Liver (tissue), 9 donors: ENCODE data around the gene IYD. TPM values are rescaled to one million over a fixed set of nuclear protein-coding genes. Genes with fewer than 3 reads are reported as not detected.

Experiments
- DNase-seq: peaks from one replicate; pipeline ENCODE4 v3.0.0-alpha.2; 2017; ENCODE audit warnings: low spot score
- H3K27ac ChIP-seq, 2 donors: one replicate each; pipeline ENCODE4 v1.7.0; 2013; ENCODE audit warnings: inconsistent platforms in 2 of 2, low read length in 2 of 2, control low read depth in 1 of 2, low read depth in 1 of 2, mild to moderate bottlenecking in 1 of 2
- H3K27me3 ChIP-seq, 4 donors: one replicate each; pipeline versions ENCODE4 v1.6.1 to v1.7.0; 2013; ENCODE audit warnings: low read length in 3 of 4, inconsistent platforms in 1 of 4, mild to moderate bottlenecking in 1 of 4, moderate library complexity in 1 of 4; ENCODE audit not compliant: control insufficient read depth in 4 of 4, insufficient read depth in 4 of 4
- H3K36me3 ChIP-seq, 4 donors: one replicate each; pipeline versions ENCODE4 v1.6.1 to v1.7.0; 2013; ENCODE audit warnings: low read length in 3 of 4, mild to moderate bottlenecking in 3 of 4, low read depth in 1 of 4, moderate library complexity in 1 of 4; ENCODE audit not compliant: control insufficient read depth in 4 of 4, insufficient read depth in 3 of 4
- H3K4me1 ChIP-seq, 4 donors: one replicate each; pipeline versions ENCODE4 v1.6.1 to v1.7.0; 2013; ENCODE audit warnings: low read length in 3 of 4, mild to moderate bottlenecking in 3 of 4, moderate library complexity in 1 of 4; ENCODE audit not compliant: control insufficient read depth in 4 of 4, insufficient read depth in 4 of 4
- H3K4me3 ChIP-seq, 3 donors: one replicate each; pipeline versions ENCODE4 v1.6.1 to v1.7.0; 2013; ENCODE audit warnings: low read length in 3 of 3, control low read depth in 1 of 3, low read depth in 1 of 3, mild to moderate bottlenecking in 1 of 3
- H3K9ac ChIP-seq, 2 donors: one replicate each; pipeline ENCODE4 v1.7.0; 2013; ENCODE audit warnings: low read length in 2 of 2, mild to moderate bottlenecking in 2 of 2, moderate library complexity in 2 of 2, control low read depth in 1 of 2, low read depth in 1 of 2
- H3K9me3 ChIP-seq, 4 donors: one replicate each; pipeline versions ENCODE4 v1.6.1 to v1.7.0; 2013; ENCODE audit warnings: low read length in 3 of 4; ENCODE audit not compliant: control insufficient read depth in 4 of 4
- CTCF ChIP-seq: fragments of 150-350 bp; IDR thresholded peaks from 2 replicates; pipeline ENCODE4 v1.5.1; 2017; ENCODE audit warnings: improper control_type of control experiment, low read depth, low read length; ENCODE audit not compliant: missing input control
- EGR1 ChIP-seq, 2 donors: IDR thresholded peaks; 2 replicates each; pipeline ENCODE4 v1.6.1; 2016 to 2018; ENCODE audit warnings: antibody characterized with exemption in 2 of 2, low read depth in 2 of 2
- FOXA2 ChIP-seq: IDR thresholded peaks from 2 replicates; pipeline ENCODE4 v1.6.1; 2016; ENCODE audit warnings: antibody characterized with exemption
- GABPA ChIP-seq, 2 donors: IDR thresholded peaks in 1 of 2; conservative IDR thresholded peaks in 1 of 2; 2 replicates each; pipeline ENCODE4 v1.6.1; 2016; ENCODE audit warnings: antibody characterized with exemption in 2 of 2, mild to moderate bottlenecking in 1 of 2, moderate library complexity in 1 of 2
- HNF4A ChIP-seq, 2 donors: conservative IDR thresholded peaks; 2 replicates each; pipeline ENCODE4 v1.6.1; 2016; ENCODE audit warnings: antibody characterized with exemption in 2 of 2, mild to moderate bottlenecking in 2 of 2
- HNF4G ChIP-seq: IDR thresholded peaks from 2 replicates; pipeline ENCODE4 v1.6.1; 2016; ENCODE audit warnings: antibody characterized with exemption
- JUND ChIP-seq, 2 donors: IDR thresholded peaks; 2 replicates each; pipeline ENCODE4 v1.6.1; 2016; ENCODE audit warnings: antibody characterized with exemption in 2 of 2
- NR2F2 ChIP-seq: IDR thresholded peaks from 2 replicates; pipeline ENCODE4 v1.6.1; 2016; ENCODE audit warnings: antibody characterized with exemption
- RAD21 ChIP-seq, 2 donors: IDR thresholded peaks; 2 replicates each; pipeline ENCODE4 v1.6.1; 2016; ENCODE audit warnings: antibody characterized with exemption in 2 of 2, mild to moderate bottlenecking in 2 of 2
- RXRA ChIP-seq, 2 donors: IDR thresholded peaks; 2 replicates each; pipeline ENCODE4 v1.6.1; 2017 to 2018; ENCODE audit warnings: antibody characterized with exemption in 2 of 2, mild to moderate bottlenecking in 1 of 2
- SP1 ChIP-seq: IDR thresholded peaks from 2 replicates; pipeline ENCODE4 v1.6.1; 2018; ENCODE audit warnings: antibody characterized with exemption, mild to moderate bottlenecking
- TAF1 ChIP-seq: conservative IDR thresholded peaks from 2 replicates; pipeline ENCODE4 v1.6.1; 2016; ENCODE audit warnings: antibody characterized with exemption, mild to moderate bottlenecking
- YY1 ChIP-seq: IDR thresholded peaks from 2 replicates; pipeline ENCODE4 v1.6.1; 2016; ENCODE audit warnings: antibody characterized with exemption, mild to moderate bottlenecking
- ZBTB33 ChIP-seq: IDR thresholded peaks from 2 replicates; pipeline ENCODE4 v1.6.1; 2016; ENCODE audit warnings: antibody characterized with exemption
- WGBS: extraction: QIAGEN DNeasy Blood & Tissue Kit; methylation state at CpG from one replicate; pipeline ENCODE4 v1.1.7; 2013; 5-methylcytosine and 5-hydroxymethylcytosine counted together
- polyA plus RNA-seq, 2 donors: library from polyadenylated mRNA; stranded (reverse) in 1 of 2; unstranded in 1 of 2; fragments of 200-250 nt in 1 of 2; fragments of >200 nt in 1 of 2; fragmentation: Nextera tagmentation in 1 of 2; extraction: Ambion mirVana in 1 of 2; gene quantifications; one replicate each; pipeline versions ENCODE4 v1.2.1 to v1.2.3, GENCODE V29; 2013 to 2015
- total RNA-seq, 2 donors: library from RNA; depleted of rRNA; stranded (reverse); fragments of >200 nt; gene quantifications; one replicate each; pipeline ENCODE4 v1.2.3, GENCODE V29; 2014
- TF ChIP-seq, protein P1 (sequence below): IDR thresholded peaks from 2 replicates; pipeline ENCODE4 v1.6.1; 2016; ENCODE audit warnings: antibody characterized with exemption, mild to moderate bottlenecking
- TF ChIP-seq, protein P2 (sequence below): IDR thresholded peaks from 2 replicates; pipeline ENCODE4 v1.6.1; 2016; ENCODE audit warnings: antibody characterized with exemption
- donor health status: healthy.
- donor health status: healthy.
- donor health status: healthy.
- donor health status: healthy.
- donor health status: healthy.

The IYD gene
- total and polyA plus RNA-seq, 4 donors: 1.6 to 6.2 (median 2.6) TPM

- TF ChIP-seq, protein P1, sequence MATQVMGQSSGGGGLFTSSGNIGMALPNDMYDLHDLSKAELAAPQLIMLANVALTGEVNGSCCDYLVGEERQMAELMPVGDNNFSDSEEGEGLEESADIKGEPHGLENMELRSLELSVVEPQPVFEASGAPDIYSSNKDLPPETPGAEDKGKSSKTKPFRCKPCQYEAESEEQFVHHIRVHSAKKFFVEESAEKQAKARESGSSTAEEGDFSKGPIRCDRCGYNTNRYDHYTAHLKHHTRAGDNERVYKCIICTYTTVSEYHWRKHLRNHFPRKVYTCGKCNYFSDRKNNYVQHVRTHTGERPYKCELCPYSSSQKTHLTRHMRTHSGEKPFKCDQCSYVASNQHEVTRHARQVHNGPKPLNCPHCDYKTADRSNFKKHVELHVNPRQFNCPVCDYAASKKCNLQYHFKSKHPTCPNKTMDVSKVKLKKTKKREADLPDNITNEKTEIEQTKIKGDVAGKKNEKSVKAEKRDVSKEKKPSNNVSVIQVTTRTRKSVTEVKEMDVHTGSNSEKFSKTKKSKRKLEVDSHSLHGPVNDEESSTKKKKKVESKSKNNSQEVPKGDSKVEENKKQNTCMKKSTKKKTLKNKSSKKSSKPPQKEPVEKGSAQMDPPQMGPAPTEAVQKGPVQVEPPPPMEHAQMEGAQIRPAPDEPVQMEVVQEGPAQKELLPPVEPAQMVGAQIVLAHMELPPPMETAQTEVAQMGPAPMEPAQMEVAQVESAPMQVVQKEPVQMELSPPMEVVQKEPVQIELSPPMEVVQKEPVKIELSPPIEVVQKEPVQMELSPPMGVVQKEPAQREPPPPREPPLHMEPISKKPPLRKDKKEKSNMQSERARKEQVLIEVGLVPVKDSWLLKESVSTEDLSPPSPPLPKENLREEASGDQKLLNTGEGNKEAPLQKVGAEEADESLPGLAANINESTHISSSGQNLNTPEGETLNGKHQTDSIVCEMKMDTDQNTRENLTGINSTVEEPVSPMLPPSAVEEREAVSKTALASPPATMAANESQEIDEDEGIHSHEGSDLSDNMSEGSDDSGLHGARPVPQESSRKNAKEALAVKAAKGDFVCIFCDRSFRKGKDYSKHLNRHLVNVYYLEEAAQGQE: no peak
- TF ChIP-seq SP1: no peak
- TF ChIP-seq HNF4A (conservative IDR thresholded peaks at IDR 0.05): no peak
- TF ChIP-seq CTCF: no peak
- no peak for TF ChIP-seq JUND (IDR thresholded peaks at IDR 0.05)
- no peak for TF ChIP-seq GABPA (IDR thresholded peaks at IDR 0.05 in 1 of 2, conservative IDR thresholded peaks at IDR 0.05 in 1 of 2)
- TF ChIP-seq TAF1: no peak
- TF ChIP-seq NR2F2: no peak
- TF ChIP-seq EGR1 (IDR thresholded peaks at IDR 0.05; ENCODE audit: low read depth in 2 of 2): no peak
- no peak for TF ChIP-seq ZBTB33
- TF ChIP-seq HNF4G: no peak
- TF ChIP-seq FOXA2: no peak
- no peak for TF ChIP-seq YY1
- no peak for TF ChIP-seq RXRA (IDR thresholded peaks at IDR 0.05)
- TF ChIP-seq, protein P2, sequence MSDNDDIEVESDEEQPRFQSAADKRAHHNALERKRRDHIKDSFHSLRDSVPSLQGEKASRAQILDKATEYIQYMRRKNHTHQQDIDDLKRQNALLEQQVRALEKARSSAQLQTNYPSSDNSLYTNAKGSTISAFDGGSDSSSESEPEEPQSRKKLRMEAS: no peak
- TF ChIP-seq RAD21 (IDR thresholded peaks at IDR 0.05): no peak
- no peaks in the 10 kb centered on the region for H3K27me3 ChIP-seq
- WGBS: 91% methylated on average over 4 of the region's 4 CpGs
- H3K9ac ChIP-seq: no peak overlapping the region
- H3K27ac ChIP-seq: no peak overlapping the region
- no peaks in the 10 kb centered on the region for H3K36me3 ChIP-seq
- H3K4me3 ChIP-seq: no peak overlapping the region
- DNase-seq: no peak
- H3K9me3 ChIP-seq: no peaks in the 10 kb centered on the region
- no peaks in the 10 kb centered on the region for H3K4me1 ChIP-seq
These were observed 48.9 kb upstream of the IYD start for GRCh38 chr6:150319924-150320323.

DNA sequence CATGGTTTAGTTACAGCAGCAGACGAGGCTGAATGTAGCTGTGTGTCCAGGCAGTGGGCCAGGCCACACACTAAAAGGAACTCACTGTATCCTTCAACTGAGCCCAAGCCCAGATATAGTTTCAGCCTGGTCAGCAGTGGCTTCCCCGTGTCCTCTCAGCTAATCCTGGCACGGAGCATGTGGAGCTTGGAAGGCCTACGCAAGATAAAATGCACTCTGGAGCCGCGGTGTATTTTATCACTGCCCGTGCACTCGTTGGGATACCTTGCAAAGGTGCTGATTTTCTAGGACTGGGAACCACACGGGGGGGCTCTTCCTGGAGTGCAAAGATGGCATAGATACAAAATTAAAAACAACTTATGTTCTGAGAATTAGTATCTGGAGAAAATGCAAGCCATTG is 48.4 kb upstream of the IYD start:
- Histone ChIP-seq H3K36me3 (no peaks in the 10 kb centered on the region), H3K27me3 (no peaks in the 10 kb centered on the region), H3K9me3 (no peaks in the 10 kb centered on the region), H3K27ac (no peak overlapping the region), H3K4me3 (no peak overlapping the region), H3K9ac (no peak overlapping the region), H3K4me1 (no peaks in the 10 kb centered on the region)
- 68% methylated on average over 9 of the region's 9 CpGs for WGBS
- no peak for DNase-seq
- TF ChIP-seq ZBTB33 (no peak), HNF4A (conservative IDR thresholded peaks at IDR 0.05) (no peak), CTCF (no peak), NR2F2 (no peak), GABPA (IDR thresholded peaks at IDR 0.05 in 1 of 2, conservative IDR thresholded peaks at IDR 0.05 in 1 of 2) (no peak), TAF1 (no peak), SP1 (no peak)
- TF ChIP-seq, protein P1: no peak
